MG63 (cell line): ENCODE data around the gene KRTAP5-2. TPM values are rescaled to one million over a fixed set of nuclear protein-coding genes. Genes with fewer than 3 reads are reported as not detected.
"Not testable (repeated sequence)": the region's sequence is repeated elsewhere in the genome, so short reads cannot be mapped to it uniquely, and the experiment has no call there.

Experiments
- DNase-seq: peaks from one replicate; pipeline ENCODE4 v3.0.0-alpha.2; 2020
- H3K27me3 ChIP-seq: fragments of 250-450 bp; sonication (Bioruptor Pico); 2 replicates; pipeline ENCODE4 v1.5.1; 2020; ENCODE audit warnings: mild to moderate bottlenecking, moderate library complexity
- H3K36me3 ChIP-seq: fragments of 250-450 bp; sonication (Bioruptor Pico); 2 replicates; pipeline ENCODE4 v1.5.1; 2020; ENCODE audit warnings: mild to moderate bottlenecking, moderate library complexity
- H3K4me3 ChIP-seq: fragments of 250-450 bp; sonication (Bioruptor Pico); 2 replicates; pipeline ENCODE4 v1.5.1; 2020; ENCODE audit warnings: mild to moderate bottlenecking, moderate library complexity
- H3K9me3 ChIP-seq: fragments of 250-450 bp; sonication (Bioruptor Pico); 2 replicates; pipeline ENCODE4 v1.5.1; 2020; ENCODE audit warnings: mild to moderate bottlenecking, moderate library complexity
- total RNA-seq: library from RNA; depleted of rRNA; stranded (reverse); fragments of >200 nt; shearing (Covaris generic); gene quantifications from 2 replicates; pipeline ENCODE4 v1.2.3, GENCODE V29; 2014; ENCODE audit warnings: low replicate concordance

The KRTAP5-2 gene
- total RNA-seq, 1 experiment from 2014 or later: not detected

- Histone ChIP-seq H3K9me3 (no peaks in the 10 kb centered on the region), H3K27me3 (peaks cover 14% of the 10 kb centered on the region), H3K4me3 (no peak overlapping the region), H3K36me3 (no peaks in the 10 kb centered on the region)
- DNase-seq: no peak
These were observed 5.5 kb upstream of the KRTAP5-2 start for GRCh38 chr11:1603629-1604028.

GRCh38 chr11:1601663-1602062 is 3.6 kb upstream of the KRTAP5-2 start:
- H3K27me3 ChIP-seq: peaks cover 14% of the 10 kb centered on the region
- not testable (repeated sequence) for H3K36me3 ChIP-seq, H3K9me3 ChIP-seq, H3K4me3 ChIP-seq, DNase-seq

GRCh38 chr11:1600626-1601025 is 2.5 kb upstream of the KRTAP5-2 start:
- Histone ChIP-seq H3K27me3 (peaks cover 14% of the 10 kb centered on the region), H3K9me3 (no peaks in the 10 kb centered on the region), H3K36me3 (no peaks in the 10 kb centered on the region), H3K4me3 (no peak overlapping the region)
- no peak for DNase-seq

- Histone ChIP-seq H3K27me3 (peaks cover 19% of the 10 kb centered on the region), H3K9me3 (no peaks in the 10 kb centered on the region), H3K4me3 (no peak overlapping the region), H3K36me3 (no peaks in the 10 kb centered on the region)
- DNase-seq: no peak
These were observed 722 bp upstream of the KRTAP5-2 start for GRCh38 chr11:1598816-1599215.

GRCh38 chr11:1598406-1598805 is 312 bp upstream of the KRTAP5-2 start:
- not testable (repeated sequence) for H3K36me3 ChIP-seq, DNase-seq
- peaks cover 23% of the 10 kb centered on the region for H3K27me3 ChIP-seq

GRCh38 chr11:1597331-1597993 is 632 bp downstream of the KRTAP5-2 start:
- Histone ChIP-seq H3K36me3 (no peaks in the 10 kb centered on the region), H3K27me3 (peaks cover 28% of the 10 kb centered on the region), H3K9me3 (no peaks in the 10 kb centered on the region), H3K4me3 (no peak overlapping the region)
- no peak for DNase-seq

More at GRCh38 chr11:1598406-1598805, 312 bp upstream of the KRTAP5-2 start:
- H3K4me3 ChIP-seq, H3K9me3 ChIP-seq: not testable (repeated sequence)

GRCh38 chr11:1596576-1597121 is 1.4 kb downstream of the KRTAP5-2 start:
- H3K27me3 ChIP-seq: peaks cover 35% of the 10 kb centered on the region
- H3K36me3 ChIP-seq, H3K9me3 ChIP-seq, DNase-seq, H3K4me3 ChIP-seq: not testable (repeated sequence)

GRCh38 chr11:1595994-1596575 is 2.0 kb downstream of the KRTAP5-2 start:
- DNase-seq, H3K4me3 ChIP-seq, H3K9me3 ChIP-seq, H3K36me3 ChIP-seq: not testable (repeated sequence)
- peaks cover 36% of the 10 kb centered on the region for H3K27me3 ChIP-seq

- Histone ChIP-seq H3K36me3 (no peaks in the 10 kb centered on the region), H3K9me3 (no peaks in the 10 kb centered on the region), H3K27me3 (peaks cover 22% of the 10 kb centered on the region), H3K4me3 (no peak overlapping the region)
- DNase-seq: no peak
These were observed 5.5 kb downstream of the KRTAP5-2 start for GRCh38 chr11:1592628-1593027.

- Histone ChIP-seq H3K4me3 (no peak overlapping the region), H3K36me3 (no peaks in the 10 kb centered on the region), H3K27me3 (peaks cover 24% of the 10 kb centered on the region), H3K9me3 (no peaks in the 10 kb centered on the region)
- no peak for DNase-seq
These were observed 8.1 kb downstream of the KRTAP5-2 start for GRCh38 chr11:1589996-1590395.

- not testable (repeated sequence) for DNase-seq, H3K9me3 ChIP-seq, H3K36me3 ChIP-seq, H3K4me3 ChIP-seq
- peaks cover 22% of the 10 kb centered on the region for H3K27me3 ChIP-seq
These were observed 8.7 kb downstream of the KRTAP5-2 start for GRCh38 chr11:1589191-1589963.

- DNase-seq: no peak
These were observed 11.4 kb downstream of the KRTAP5-2 start for GRCh38 chr11:1586699-1587098.

GRCh38 chr11:1584661-1585370 is 13.3 kb downstream of the KRTAP5-2 start, which contains the start of gene KRTAP5-1:
KRTAP5-1 (minus strand) TSS chr11:1585283; CDS start chr11:1585249, 34 bp downstream.
- not testable (repeated sequence) for H3K27me3 ChIP-seq, H3K4me3 ChIP-seq, H3K36me3 ChIP-seq, DNase-seq, H3K9me3 ChIP-seq

More at GRCh38 chr11:1586699-1587098, 11.4 kb downstream of the KRTAP5-2 start:
- no peaks in the 10 kb centered on the region for H3K9me3 ChIP-seq
- no peaks in the 10 kb centered on the region for H3K36me3 ChIP-seq
- H3K4me3 ChIP-seq: no peak overlapping the region
- H3K27me3 ChIP-seq: peaks cover 4% of the 10 kb centered on the region

GRCh38 chr11:1582909-1583308 is 15.2 kb downstream of the KRTAP5-2 start:
- H3K36me3 ChIP-seq, H3K4me3 ChIP-seq, DNase-seq, H3K27me3 ChIP-seq, H3K9me3 ChIP-seq: not testable (repeated sequence)

GRCh38 chr11:1581976-1582375 is 16.1 kb downstream of the KRTAP5-2 start:
- Histone ChIP-seq H3K36me3 (no peaks in the 10 kb centered on the region), H3K27me3 (peaks cover 3% of the 10 kb centered on the region; the same call in 1 of the 2 replicates)
- no peak for DNase-seq

GRCh38 chr11:1576825-1577224 is 21.3 kb downstream of the KRTAP5-2 start:
- no peak overlapping the region for H3K4me3 ChIP-seq
- no peaks in the 10 kb centered on the region for H3K36me3 ChIP-seq
- DNase-seq: no peak
- H3K9me3 ChIP-seq: peaks cover 6% of the 10 kb centered on the region; the same call in 1 of the 2 replicates
- peaks cover 18% of the 10 kb centered on the region for H3K27me3 ChIP-seq

More at GRCh38 chr11:1581976-1582375, 16.1 kb downstream of the KRTAP5-2 start:
- Histone ChIP-seq H3K4me3 (no peak overlapping the region), H3K9me3 (peaks cover 6% of the 10 kb centered on the region; the same call in 1 of the 2 replicates)
